Stimulated activated CD8-positive, alpha-beta memory T cell treated with anti-CD3 and anti-CD28 coated beads, Interleukin-12 subunit alpha, Interleukin-12 subunit beta, amount 100 ng/mL, for 4 hours (primary cell): ENCODE measurements around the gene TRMT112.

Experiments
- DNase-seq: peaks from one replicate; pipeline ENCODE4 v3.0.0-alpha.2; 2020; ENCODE audit warnings: low read depth

Gene TRMT112

GRCh38 chr11:64317325-64317960, at the start of gene TRMT112:
TSS of gene TRMT112 (minus strand) at chr11:64317559. CDS start at chr11:64317526, 33 bp downstream.
- peak; percentile 90 for DNase-seq

- DNase-seq: no peak
Measured at GRCh38 chr11:64366751-64367150, 49.4 kb upstream of the TRMT112 start.

- DNase-seq: no peak
Measured at GRCh38 chr11:64364911-64365310, 47.6 kb upstream of the TRMT112 start.

GRCh38 chr11:64364435-64364834, 47.1 kb upstream of the TRMT112 start:
- no peak for DNase-seq

DNA sequence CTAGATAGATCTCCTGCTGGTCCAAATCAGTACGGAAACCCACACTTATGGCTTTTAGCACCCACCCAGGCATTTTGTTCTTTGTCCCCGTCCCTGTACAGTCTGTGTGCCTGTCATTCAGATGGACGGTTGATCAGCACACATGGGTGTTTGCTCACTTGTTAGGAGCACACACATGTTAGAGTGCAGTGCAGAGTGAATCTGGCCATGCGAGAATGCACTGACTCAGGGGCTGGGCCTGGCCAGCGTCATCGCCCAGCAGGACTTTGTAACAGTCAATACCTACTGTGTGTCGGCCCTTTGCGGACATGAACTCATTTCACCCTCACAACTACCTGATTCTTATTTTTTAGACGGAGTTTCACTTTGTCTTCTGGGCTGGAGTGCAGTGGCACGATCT, 45.0 kb upstream of the TRMT112 start:
- DNase-seq: no peak

GRCh38 chr11:64361659-64362058, 44.3 kb upstream of the TRMT112 start:
- no peak for DNase-seq

DNA sequence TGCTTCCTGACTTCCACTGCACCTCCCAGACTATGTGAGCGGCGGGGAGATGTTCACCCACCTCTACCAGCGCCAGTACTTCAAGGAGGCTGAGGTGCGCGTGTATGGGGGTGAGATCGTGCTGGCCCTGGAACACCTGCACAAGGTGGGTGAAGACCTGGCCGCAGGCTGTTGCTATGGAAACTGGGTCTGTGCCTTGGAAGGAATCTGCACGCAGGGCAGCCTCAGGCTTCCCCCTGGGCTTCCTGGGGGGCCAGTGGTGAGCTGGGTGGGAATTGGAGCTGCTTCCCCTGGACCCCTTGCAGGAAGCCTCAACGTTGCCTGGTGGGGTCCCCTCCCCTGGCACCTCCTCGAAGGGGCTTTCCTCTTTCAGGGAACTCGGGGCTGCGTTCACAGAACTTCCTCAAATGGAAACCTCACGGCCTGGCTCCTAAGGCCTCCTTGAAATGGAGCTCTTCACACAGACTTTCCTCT, 43.1 kb upstream of the TRMT112 start:
- no peak for DNase-seq

- no peak for DNase-seq
Measured at GRCh38 chr11:64359712-64360445, 42.5 kb upstream of the TRMT112 start.

DNA sequence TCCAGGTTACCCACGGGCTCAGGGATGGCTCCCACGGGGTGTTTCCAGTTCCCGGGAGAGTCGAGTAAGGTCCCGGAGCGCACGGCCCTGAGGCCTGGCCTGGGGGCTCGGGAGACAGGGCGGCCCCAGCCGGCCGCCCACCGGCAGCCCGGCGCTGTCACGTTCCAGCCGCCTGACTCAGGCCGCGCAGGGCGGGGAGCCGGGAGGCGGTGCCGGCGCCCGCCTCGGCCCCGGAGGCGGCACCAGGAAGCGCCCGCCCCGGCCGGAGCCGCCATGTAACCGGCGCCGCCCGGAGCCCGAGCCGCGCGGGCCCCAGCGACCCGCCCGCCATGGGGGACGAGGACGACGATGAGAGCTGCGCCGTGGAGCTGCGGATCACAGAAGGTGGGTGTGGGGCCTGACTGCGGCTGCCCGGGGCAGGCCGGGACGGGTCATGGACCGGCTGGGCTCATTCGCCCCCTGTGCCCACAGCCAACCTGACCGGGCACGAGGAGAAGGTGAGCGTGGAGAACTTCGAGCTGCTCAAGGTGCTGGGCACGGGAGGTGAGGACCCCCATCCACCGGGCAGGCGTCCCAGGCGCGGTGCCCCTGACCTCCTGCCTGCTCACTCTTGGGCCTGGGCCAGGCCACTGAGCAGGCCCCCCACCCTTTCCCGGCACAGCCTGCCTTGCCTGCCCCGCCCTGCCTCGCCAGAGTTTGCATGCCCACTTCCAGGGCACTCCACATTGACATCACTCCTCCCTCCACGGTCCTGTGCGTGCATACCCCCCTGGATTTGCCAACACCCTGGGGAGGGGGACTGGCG, 41.8 kb upstream of the TRMT112 start, which contains the start of gene RPS6KA4:
RPS6KA4 (plus strand) TSS at position 256 of the 805 bp plus-strand sequence; CDS start at position 330, 74 bp downstream.
- DNase-seq: peak; percentile 28

GRCh38 chr11:64358536-64358906, 41.2 kb upstream of the TRMT112 start:
- no peak for DNase-seq

- DNase-seq: peak; percentile 41
Measured at GRCh38 chr11:64357904-64358535, 40.7 kb upstream of the TRMT112 start.

DNA sequence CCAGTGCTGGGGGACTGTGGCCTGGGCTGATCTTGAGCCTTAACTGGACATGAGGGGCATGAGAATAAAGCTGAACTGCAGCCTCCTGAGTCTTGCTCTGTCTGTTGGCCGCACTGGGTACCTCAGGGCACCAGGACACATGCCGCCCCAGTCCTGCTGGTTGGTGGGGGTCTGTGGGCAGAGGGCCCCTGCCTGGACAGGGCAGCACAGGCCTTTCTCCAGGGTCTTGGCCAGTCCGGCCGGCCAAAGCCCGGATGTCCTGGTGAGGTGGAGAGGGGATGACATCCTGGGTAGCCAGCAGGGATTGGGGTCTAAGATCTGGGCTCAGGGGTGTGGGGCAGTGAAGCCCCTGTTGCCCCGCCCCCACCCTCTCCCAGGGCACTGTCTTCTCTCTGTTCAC, 40.1 kb upstream of the TRMT112 start:
- no peak for DNase-seq

GRCh38 chr11:64356498-64357411, 39.4 kb upstream of the TRMT112 start:
- DNase-seq: no peak

DNA sequence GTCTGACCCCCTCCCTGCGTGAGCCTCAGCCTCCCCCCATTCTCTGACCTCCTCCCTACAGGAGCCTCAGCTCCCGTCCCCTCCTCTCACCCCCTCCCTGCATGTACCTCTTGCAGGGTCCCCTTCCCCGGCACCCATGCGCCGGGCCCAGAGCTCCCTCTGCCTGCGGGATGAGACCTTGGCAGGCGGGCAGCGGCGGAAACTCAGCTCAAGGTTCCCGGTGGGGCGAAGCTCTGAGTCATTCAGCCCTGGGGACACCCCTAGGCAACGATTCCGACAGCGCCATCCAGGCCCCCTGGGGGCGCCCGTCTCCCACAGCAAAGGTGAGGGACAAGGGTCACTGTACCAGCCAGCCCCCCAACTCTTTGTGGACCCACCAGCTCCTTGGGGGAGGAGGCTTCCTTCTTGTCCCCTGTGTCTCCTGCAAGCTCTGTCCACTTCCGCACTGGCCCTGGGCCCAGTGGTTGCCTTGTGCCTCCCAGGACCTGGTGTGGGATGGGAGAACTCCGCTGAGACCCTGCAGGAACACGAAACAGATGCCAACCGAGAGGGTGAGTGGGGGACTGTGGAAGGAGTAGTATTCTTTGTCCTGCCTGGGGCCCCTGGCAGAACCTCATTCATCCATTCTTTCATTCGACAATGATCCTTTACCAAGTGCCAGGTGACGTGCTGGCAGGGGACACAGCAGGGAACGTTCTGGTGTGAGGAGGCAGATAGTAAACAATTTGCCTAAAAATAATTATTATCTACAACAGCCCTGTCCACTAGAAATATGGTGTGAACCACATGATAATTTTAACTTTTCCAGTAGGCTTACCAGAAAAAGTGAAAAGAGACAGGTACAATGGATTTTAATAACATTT, 38.0 kb upstream of the TRMT112 start:
- DNase-seq: no peak

GRCh38 chr11:64353715-64354506, 36.6 kb upstream of the TRMT112 start:
- no peak for DNase-seq

DNA sequence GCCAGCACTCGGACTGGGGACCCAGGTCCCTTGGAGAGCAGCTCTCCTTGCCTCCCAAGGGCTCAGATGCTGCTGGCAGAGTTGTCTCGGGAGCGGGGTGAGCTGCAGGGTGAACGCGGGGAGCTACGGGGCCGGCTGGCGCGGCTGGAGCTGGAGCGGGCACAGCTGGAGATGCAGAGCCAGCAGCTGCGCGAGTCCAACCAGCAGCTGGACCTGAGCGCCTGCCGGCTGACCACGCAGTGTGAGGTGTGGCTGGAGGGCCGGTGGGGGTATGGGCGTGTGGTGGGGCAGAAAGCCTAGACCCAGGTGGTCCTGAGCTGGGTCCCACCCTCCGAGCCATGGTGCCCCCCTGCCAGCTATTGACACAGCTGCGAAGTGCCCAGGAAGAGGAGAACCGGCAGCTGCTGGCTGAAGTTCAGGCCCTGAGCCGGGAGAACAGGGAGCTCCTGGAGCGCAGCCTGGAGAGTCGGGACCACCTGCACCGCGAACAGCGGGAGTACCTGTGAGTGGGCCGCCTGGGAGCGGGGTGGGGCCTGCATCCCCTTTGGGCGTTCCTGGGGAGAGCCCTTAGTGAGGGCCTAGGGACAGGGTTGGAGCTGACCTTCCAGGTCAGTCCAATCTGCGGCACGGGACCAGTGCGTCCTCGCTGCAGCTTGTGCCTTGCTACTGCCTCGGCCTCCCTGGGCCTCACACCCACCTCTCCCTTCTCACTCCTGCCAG, 35.8 kb upstream of the TRMT112 start:
- no peak for DNase-seq

DNA sequence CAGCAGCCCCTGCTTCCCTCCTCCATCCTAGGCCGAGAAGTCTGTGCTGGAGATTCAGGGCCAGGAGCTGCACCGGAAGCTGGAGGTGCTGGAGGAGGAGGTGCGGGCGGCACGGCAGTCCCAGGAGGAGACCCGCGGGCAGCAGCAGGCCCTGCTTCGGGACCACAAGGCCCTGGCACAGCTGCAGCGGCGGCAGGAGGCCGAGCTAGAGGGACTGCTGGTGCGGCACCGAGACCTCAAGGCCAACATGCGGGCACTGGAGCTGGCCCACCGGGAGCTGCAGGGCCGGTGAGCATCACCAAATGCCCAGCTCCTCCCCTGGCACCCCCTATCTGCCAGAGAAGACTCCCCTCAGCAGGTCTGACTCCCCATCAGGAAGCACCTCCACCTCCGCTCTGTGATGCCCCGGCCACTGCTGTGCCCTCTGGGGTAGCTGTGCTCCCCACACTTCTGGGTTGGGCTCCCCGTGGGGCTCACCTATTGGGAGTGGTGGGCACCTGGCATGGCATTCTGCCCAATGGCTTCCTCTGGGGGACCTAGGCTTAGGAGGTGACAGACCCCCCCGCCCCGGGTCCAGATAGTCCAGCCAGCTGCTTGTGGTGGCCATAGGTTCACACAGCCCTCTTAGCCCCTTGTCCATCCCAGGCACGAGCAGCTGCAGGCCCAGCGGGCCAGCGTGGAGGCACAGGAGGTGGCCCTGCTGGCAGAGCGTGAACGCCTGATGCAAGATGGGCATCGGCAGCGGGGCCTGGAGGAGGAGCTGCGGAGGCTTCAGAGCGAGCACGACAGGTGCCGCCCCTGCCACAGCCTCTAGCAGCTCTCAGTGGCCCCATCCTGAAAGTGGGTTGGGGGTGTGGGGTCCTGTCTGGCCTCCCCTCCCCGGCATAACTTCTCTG, 35.0 kb upstream of the TRMT112 start:
- no peak for DNase-seq
